Kidney (tissue), 14 donors: ENCODE measurements around the gene IKZF1. TPM values are rescaled to one million over a fixed set of nuclear protein-coding genes. Genes with fewer than 3 reads are reported as not detected.

Source experiments
- DNase-seq, 5 donors: peaks; one replicate each; pipeline ENCODE4 v3.0.0-alpha.2; 2013 to 2020
- FAIRE-seq: peaks from 2 replicates; lab custom pipeline; 2012; peaks lifted over from hg19 to GRCh38; lab: Jason Lieb, UNC
- H3K27ac ChIP-seq, 2 donors: one replicate each; pipeline ENCODE4 v1.7.0; 2013; ENCODE audit warnings: low read depth in 2 of 2, low read length in 2 of 2, inconsistent platforms in 1 of 2
- H3K27me3 ChIP-seq: one replicate; pipeline ENCODE4 v1.7.1; 2013; ENCODE audit warnings: low read length, inconsistent platforms; ENCODE audit not compliant: control insufficient read depth, insufficient read depth
- H3K36me3 ChIP-seq, 3 donors: one replicate each; pipeline versions ENCODE4 v1.7.0 to v1.7.1; 2013; ENCODE audit warnings: low read length in 3 of 3, control low read depth in 1 of 3, inconsistent platforms in 1 of 3; ENCODE audit not compliant: insufficient read depth in 3 of 3, control insufficient read depth in 2 of 3
- H3K4me1 ChIP-seq, 3 donors: one replicate each; pipeline versions ENCODE4 v1.7.0 to v1.7.1; 2013; ENCODE audit warnings: low read length in 3 of 3, inconsistent platforms in 1 of 3, low read depth in 1 of 3; ENCODE audit not compliant: control insufficient read depth in 2 of 3, insufficient read depth in 2 of 3
- H3K4me3 ChIP-seq, 3 donors: one replicate each; pipeline versions ENCODE4 v1.7.0 to v1.8.1; 2013; ENCODE audit warnings: low read length in 3 of 3, control low read depth in 1 of 3, inconsistent platforms in 1 of 3
- H3K9ac ChIP-seq, 3 donors: one replicate each; pipeline versions ENCODE4 v1.7.0 to v1.7.1; 2013; ENCODE audit warnings: low read length in 3 of 3, control low read depth in 1 of 3, inconsistent platforms in 1 of 3
- H3K9me3 ChIP-seq, 3 donors: one replicate each; pipeline versions ENCODE4 v1.7.0 to v1.7.1; 2013; ENCODE audit warnings: low read length in 3 of 3, control low read depth in 1 of 3, inconsistent platforms in 1 of 3; ENCODE audit not compliant: control insufficient read depth in 2 of 3, insufficient read depth in 1 of 3
- intact Hi-C: fragments of 100-400 bp; cut with DNase I; formaldehyde crosslinking; loops from one replicate; pipeline ENCODE4 v1.11.1; 2022
- polyA plus RNA-seq: library from polyadenylated mRNA; stranded (reverse); fragments of 350-450 nt; fragmentation: Illumina TruSeq; extraction: RNeasy Lipid Tissue Mini Kit (QIAGEN cat#74804); gene quantifications from one replicate; pipeline ENCODE4 v1.2.3, GENCODE V29; 2014; ENCODE audit warnings: low read depth, low replicate concordance; ENCODE audit not compliant: insufficient read depth
- total RNA-seq: library from RNA; stranded (reverse); fragmentation: NEBNext Ultra II Directional; extraction: Animal tissue kit (Norgen Biotek cat#: 25700); gene quantifications from one replicate; pipeline ENCODE4 v1.2.1, GENCODE V29; 2021
- TF ChIP-seq, protein P1 (sequence below): IDR thresholded peaks from 3 replicates; pipeline ENCODE4 v1.5.1; 2012; ENCODE audit warnings: mild to moderate bottlenecking, moderate library complexity, borderline replicate concordance; ENCODE audit not compliant: insufficient read depth; ENCODE audit errors: extremely low read depth
- donor health status: control.
- donor health status: control.
- donor health status: control.
- donor health status: control.
- donor health status: control.
- donor health status: DM: yes; HTN: yes; CAD: no.
- donor health status: Normal renal cell carcinoma (clear cell type).

IKZF1 gene
- total and polyA plus RNA-seq, 2 donors from 2014 or later = 0.52 to 36.8 TPM

DNA sequence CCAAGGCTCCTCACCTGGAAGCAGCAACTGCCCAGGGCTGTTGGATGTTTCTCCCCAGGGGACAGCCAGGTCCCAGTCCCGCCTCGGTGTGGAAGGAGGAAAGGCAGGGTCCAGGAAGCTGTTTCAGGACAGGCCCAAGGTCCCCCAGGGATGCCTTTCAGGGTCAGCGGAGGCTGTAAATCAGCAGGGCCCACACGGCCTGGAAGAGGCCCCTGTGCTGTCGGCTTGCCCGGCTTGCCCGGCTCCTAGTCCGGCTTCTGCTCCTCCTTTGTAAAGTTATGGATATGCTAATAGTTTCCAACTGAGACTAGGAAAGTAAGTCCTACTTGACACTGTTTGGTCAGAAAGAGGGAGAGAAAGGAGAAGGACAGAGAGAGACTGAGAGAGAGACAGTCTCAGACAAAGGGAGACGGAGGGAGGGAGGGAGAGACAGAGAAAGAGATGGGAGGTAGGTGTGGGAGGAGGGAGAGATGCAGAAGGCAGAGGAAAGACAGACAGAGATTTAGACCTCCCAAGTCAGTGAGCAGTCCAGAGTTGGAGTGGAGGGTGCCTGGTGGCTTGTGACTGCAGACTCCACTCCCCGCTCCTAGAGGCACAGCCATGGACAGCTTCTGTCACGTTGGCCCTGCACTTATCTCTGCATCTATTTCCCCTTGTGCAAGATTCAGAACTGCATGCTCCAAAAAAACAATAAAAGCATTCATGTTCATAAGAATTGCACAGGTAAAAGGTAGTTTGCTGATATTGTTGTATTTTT lies 10.5 kb downstream of the IKZF1 start:
- H3K9ac ChIP-seq = no peak overlapping the region
- H3K27me3 ChIP-seq = no peaks in the 10 kb centered on the region
- TF ChIP-seq, protein P1, sequence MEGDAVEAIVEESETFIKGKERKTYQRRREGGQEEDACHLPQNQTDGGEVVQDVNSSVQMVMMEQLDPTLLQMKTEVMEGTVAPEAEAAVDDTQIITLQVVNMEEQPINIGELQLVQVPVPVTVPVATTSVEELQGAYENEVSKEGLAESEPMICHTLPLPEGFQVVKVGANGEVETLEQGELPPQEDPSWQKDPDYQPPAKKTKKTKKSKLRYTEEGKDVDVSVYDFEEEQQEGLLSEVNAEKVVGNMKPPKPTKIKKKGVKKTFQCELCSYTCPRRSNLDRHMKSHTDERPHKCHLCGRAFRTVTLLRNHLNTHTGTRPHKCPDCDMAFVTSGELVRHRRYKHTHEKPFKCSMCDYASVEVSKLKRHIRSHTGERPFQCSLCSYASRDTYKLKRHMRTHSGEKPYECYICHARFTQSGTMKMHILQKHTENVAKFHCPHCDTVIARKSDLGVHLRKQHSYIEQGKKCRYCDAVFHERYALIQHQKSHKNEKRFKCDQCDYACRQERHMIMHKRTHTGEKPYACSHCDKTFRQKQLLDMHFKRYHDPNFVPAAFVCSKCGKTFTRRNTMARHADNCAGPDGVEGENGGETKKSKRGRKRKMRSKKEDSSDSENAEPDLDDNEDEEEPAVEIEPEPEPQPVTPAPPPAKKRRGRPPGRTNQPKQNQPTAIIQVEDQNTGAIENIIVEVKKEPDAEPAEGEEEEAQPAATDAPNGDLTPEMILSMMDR = no peak
- DNase-seq (no peak), FAIRE-seq (no peak)
- H3K27ac ChIP-seq = no peak overlapping the region
- intact Hi-C loops = no loop called here
- H3K4me1 ChIP-seq = no peaks in the 10 kb centered on the region
- H3K36me3 ChIP-seq = no peaks in the 10 kb centered on the region
- H3K4me3 ChIP-seq = no peak overlapping the region
- H3K9me3 ChIP-seq = no peaks in the 10 kb centered on the region

DNA sequence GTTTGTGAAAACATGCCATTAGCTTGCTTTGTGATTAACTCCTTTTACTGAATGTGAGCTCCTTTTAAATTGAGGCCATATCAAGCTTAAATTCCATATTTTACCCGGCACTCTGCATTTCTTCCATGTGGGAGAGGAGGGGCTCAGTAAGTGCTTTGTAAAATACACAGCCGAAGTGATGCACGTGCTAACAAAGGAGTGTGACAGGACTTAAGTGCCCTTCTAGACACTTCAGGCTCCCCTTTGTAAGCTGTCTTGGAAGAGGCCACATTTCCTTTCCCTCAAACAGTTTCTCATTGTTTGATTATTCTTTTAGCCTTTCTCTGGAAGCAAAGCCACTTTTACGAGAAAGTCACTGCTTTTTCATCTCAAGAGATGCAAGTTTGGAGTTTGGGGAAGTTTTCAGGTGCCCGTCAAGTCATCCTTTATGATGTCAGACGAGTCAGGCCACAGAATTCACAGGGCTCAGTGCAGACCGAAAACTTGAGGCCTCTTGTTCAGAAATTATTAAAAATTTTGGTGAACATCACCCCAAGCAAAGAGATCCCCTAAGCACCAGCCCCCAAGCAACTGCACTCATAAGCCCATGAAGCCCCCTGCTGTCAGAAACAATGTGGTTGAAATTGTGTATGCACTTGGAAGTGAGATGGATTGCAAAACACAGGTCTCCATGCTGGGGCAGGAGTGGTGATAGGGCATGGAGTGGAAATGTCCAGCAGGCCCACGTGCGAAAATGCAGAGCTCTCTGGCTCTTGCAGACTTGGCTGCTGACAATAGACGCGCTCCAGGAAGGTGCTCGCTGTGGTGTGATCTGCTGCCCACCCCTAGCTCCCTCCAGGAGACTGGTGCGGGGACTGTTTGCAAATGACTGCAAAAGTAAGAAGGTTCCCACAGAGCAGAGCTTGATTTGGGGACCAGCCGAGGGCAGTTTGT lies 11.5 kb downstream of the IKZF1 start:
- DNase-seq (no peak), FAIRE-seq (no peak)
- Histone ChIP-seq H3K4me3 (no peak overlapping the region), H3K27me3 (no peaks in the 10 kb centered on the region), H3K4me1 (no peaks in the 10 kb centered on the region), H3K36me3 (no peaks in the 10 kb centered on the region), H3K9ac (no peak overlapping the region), H3K27ac (no peak overlapping the region), H3K9me3 (no peaks in the 10 kb centered on the region)
- intact Hi-C loops = no loop called here
- TF ChIP-seq, protein P1 = no peak

DNA sequence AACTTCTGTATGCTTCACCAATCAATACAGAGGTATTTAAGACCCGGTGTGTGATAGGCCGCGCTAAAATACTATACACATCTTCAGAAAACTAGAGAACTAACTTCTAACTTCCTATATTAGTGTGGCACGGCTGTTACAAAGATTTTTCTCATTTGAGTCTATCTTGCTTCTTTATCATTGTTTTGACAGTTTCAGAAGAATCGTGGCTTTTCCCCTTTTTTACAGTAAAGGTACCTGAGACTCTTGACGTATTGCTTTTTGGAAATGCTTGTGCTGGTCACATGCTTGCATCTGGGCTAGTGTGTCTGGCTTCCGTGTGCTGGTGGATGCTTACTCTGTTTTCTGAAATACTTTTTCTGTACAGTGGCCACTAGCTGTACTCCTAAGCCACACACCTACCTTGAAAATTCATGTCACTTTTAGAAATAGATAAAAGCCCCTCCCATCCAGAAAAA lies 12.7 kb downstream of the IKZF1 start:
- intact Hi-C loops = no loop called here
- H3K4me3 ChIP-seq = no peak overlapping the region
- H3K36me3 ChIP-seq = no peaks in the 10 kb centered on the region
- no peaks in the 10 kb centered on the region for H3K4me1 ChIP-seq
- TF ChIP-seq, protein P1 = no peak
- no peak overlapping the region for H3K27ac ChIP-seq
- no peak for DNase-seq
- H3K9ac ChIP-seq = no peak overlapping the region
- H3K27me3 ChIP-seq = no peaks in the 10 kb centered on the region
- no peak for FAIRE-seq
- H3K9me3 ChIP-seq = no peaks in the 10 kb centered on the region
